ENCODE results near the gene IL4R.

DNA sequence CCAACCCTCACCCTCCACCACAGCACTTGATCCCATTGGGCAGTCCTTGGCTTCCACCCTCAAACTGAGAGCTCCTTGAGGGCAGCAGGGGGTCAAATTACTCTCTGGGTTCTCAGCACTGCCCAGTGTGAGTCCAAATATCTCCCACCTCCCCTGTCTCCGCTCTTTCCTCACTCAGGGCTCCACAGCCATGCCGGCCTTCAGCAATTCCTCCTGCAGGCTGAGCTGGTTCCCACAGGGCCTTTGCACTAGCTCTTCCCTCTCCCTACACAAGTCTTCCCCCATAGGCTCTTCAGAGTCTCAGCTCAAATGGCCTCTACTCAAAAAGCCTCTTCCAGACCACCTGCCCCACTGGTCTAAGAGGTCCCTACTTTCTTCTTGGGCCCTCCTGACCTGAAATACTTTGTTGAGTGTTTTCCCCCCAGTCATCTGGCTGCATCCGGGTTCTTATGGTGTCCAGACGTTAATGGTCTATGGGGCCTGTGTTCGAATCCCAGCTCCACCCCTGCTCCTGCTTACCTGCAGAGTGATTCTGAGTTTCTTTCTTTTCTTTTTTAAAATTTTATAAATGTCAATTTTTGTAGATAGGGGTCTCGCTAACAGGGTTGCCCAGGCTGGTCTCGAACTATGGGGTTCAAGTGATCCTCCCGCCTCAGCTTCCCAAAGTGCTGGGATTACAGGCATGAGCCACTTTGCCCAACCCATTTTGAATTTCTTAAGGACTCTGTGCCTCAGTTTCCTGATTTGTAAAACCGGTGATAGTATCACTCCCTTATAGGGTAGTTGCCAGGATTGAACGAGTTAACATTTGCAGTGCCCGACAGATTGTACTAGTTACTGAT is 973 bp upstream of the IL4R start:
- TF ChIP-seq, protein P1, sequence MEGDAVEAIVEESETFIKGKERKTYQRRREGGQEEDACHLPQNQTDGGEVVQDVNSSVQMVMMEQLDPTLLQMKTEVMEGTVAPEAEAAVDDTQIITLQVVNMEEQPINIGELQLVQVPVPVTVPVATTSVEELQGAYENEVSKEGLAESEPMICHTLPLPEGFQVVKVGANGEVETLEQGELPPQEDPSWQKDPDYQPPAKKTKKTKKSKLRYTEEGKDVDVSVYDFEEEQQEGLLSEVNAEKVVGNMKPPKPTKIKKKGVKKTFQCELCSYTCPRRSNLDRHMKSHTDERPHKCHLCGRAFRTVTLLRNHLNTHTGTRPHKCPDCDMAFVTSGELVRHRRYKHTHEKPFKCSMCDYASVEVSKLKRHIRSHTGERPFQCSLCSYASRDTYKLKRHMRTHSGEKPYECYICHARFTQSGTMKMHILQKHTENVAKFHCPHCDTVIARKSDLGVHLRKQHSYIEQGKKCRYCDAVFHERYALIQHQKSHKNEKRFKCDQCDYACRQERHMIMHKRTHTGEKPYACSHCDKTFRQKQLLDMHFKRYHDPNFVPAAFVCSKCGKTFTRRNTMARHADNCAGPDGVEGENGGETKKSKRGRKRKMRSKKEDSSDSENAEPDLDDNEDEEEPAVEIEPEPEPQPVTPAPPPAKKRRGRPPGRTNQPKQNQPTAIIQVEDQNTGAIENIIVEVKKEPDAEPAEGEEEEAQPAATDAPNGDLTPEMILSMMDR (IDR thresholded peaks at IDR 0.05; ENCODE audit: low read depth, low read length, missing input control) = no peak
- TF ChIP-seq GABPA (IDR thresholded peaks at IDR 0.05 in 1 of 2, conservative IDR thresholded peaks at IDR 0.05 in 1 of 2) = no peak
- TF ChIP-seq RAD21 (IDR thresholded peaks at IDR 0.05) = no peak
- TF ChIP-seq EGR1 (IDR thresholded peaks at IDR 0.05; ENCODE audit: low read depth in 2 of 2) = no peak
- TF ChIP-seq SP1 (IDR thresholded peaks at IDR 0.05) = no peak
- TF ChIP-seq, protein P2, sequence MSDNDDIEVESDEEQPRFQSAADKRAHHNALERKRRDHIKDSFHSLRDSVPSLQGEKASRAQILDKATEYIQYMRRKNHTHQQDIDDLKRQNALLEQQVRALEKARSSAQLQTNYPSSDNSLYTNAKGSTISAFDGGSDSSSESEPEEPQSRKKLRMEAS (IDR thresholded peaks at IDR 0.05) = no peak
- TF ChIP-seq, protein P3, sequence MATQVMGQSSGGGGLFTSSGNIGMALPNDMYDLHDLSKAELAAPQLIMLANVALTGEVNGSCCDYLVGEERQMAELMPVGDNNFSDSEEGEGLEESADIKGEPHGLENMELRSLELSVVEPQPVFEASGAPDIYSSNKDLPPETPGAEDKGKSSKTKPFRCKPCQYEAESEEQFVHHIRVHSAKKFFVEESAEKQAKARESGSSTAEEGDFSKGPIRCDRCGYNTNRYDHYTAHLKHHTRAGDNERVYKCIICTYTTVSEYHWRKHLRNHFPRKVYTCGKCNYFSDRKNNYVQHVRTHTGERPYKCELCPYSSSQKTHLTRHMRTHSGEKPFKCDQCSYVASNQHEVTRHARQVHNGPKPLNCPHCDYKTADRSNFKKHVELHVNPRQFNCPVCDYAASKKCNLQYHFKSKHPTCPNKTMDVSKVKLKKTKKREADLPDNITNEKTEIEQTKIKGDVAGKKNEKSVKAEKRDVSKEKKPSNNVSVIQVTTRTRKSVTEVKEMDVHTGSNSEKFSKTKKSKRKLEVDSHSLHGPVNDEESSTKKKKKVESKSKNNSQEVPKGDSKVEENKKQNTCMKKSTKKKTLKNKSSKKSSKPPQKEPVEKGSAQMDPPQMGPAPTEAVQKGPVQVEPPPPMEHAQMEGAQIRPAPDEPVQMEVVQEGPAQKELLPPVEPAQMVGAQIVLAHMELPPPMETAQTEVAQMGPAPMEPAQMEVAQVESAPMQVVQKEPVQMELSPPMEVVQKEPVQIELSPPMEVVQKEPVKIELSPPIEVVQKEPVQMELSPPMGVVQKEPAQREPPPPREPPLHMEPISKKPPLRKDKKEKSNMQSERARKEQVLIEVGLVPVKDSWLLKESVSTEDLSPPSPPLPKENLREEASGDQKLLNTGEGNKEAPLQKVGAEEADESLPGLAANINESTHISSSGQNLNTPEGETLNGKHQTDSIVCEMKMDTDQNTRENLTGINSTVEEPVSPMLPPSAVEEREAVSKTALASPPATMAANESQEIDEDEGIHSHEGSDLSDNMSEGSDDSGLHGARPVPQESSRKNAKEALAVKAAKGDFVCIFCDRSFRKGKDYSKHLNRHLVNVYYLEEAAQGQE (IDR thresholded peaks at IDR 0.05) = no peak
- TF ChIP-seq TAF1 (conservative IDR thresholded peaks at IDR 0.05) = no peak
- TF ChIP-seq YY1 (IDR thresholded peaks at IDR 0.05) = no peak
- no peak for TF ChIP-seq NR2F2 (IDR thresholded peaks at IDR 0.05)
- TF ChIP-seq, protein P4, sequence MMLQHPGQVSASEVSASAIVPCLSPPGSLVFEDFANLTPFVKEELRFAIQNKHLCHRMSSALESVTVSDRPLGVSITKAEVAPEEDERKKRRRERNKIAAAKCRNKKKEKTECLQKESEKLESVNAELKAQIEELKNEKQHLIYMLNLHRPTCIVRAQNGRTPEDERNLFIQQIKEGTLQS (IDR thresholded peaks at IDR 0.05) = no peak
- TF ChIP-seq RXRA (IDR thresholded peaks at IDR 0.05) = no peak
- TF ChIP-seq, protein P5, sequence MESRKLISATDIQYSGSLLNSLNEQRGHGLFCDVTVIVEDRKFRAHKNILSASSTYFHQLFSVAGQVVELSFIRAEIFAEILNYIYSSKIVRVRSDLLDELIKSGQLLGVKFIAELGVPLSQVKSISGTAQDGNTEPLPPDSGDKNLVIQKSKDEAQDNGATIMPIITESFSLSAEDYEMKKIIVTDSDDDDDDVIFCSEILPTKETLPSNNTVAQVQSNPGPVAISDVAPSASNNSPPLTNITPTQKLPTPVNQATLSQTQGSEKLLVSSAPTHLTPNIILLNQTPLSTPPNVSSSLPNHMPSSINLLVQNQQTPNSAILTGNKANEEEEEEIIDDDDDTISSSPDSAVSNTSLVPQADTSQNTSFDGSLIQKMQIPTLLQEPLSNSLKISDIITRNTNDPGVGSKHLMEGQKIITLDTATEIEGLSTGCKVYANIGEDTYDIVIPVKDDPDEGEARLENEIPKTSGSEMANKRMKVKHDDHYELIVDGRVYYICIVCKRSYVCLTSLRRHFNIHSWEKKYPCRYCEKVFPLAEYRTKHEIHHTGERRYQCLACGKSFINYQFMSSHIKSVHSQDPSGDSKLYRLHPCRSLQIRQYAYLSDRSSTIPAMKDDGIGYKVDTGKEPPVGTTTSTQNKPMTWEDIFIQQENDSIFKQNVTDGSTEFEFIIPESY (IDR thresholded peaks at IDR 0.05) = no peak
